Stimulated activated CD8-positive, alpha-beta memory T cell treated with anti-CD3 and anti-CD28 coated beads, Interleukin-15, amount 100 ng/mL, for 24 hours (primary cell): ENCODE results near the gene GADD45GIP1.
A peak's percentile ranks its signal among the peaks of the same experiment; 100 is the strongest.

Source experiments
- DNase-seq: peaks from one replicate; pipeline ENCODE4 v3.0.0-alpha.2; 2020; ENCODE audit warnings: low read depth

The GADD45GIP1 gene

GRCh38 chr19:12956446-12957388, at the start of gene GADD45GIP1:
TSS of gene GADD45GIP1 (minus strand) at chr19:12957223. CDS start at chr19:12957212, 11 bp downstream.
- peak; percentile 60 for DNase-seq

DNA sequence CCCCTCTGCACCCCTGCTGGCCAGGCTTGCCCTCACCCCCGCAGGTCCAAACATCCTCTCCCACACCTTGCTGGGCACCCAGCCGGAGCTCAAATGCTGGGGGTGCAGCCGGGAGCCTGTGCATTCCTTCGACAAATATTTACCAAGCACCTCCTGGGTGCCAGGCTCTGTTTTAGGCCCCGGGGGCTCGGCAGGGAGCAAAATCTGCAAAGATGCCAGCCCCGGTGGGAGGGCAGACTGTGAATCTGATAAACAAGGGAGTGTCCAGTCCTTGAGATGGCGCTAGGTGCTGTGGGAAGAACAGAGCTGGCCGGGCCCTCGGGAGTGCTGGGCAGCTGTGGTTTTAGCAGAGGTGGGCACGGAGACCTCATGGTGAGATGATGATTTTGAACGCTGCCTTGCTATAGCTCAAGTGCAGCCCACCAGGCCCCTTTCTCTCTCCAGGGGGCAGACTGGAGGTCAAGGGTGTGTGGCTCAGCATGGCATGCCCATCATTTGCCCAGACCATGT, 48.9 kb upstream of the GADD45GIP1 start:
- DNase-seq = no peak

DNA sequence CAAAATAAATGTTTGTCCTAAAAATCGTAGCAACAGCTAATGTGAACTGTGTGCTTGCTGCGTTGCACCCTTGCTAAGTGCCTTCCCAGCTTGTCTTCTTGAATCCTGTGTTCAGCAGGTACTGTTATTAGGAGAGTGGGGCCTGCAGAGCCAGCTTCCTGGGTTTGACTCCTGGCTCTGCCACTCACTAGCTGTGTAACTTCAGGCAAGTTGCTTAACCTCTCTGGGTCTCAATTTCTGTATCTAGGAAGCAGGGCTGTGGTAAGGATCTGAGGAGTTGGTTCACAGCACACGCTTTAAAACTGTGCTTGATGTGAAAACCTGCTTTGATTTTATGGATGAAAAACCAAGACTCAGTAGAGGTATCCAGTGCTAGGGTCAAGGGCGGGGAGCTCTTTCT, 48.2 kb upstream of the GADD45GIP1 start:
- no peak for DNase-seq

- DNase-seq = no peak
These were observed 47.2 kb upstream of the GADD45GIP1 start for GRCh38 chr19:13004273-13004672.

GRCh38 chr19:13003081-13003480, 46.1 kb upstream of the GADD45GIP1 start:
- no peak for DNase-seq

- no peak for DNase-seq
These were observed 45.3 kb upstream of the GADD45GIP1 start for GRCh38 chr19:13002166-13002898.

GRCh38 chr19:13001502-13002165, 44.6 kb upstream of the GADD45GIP1 start:
- no peak for DNase-seq

DNA sequence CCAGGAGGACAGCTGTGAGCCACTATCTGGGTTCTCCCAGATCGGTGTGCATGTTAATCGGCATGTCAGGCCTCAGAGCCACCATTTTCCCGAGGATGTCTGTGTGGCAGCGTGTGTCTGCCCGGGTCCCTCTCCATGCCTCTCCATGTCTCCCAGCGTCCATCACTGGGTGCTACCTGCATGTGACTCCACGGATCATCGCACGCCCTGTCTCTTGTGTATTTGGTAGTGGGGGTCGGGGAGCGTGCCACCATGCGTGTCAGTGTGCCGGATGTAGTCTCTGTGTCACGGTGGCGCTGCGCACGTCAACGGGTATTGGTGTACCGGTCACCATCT, 44.1 kb upstream of the GADD45GIP1 start:
- DNase-seq = no peak

DNA sequence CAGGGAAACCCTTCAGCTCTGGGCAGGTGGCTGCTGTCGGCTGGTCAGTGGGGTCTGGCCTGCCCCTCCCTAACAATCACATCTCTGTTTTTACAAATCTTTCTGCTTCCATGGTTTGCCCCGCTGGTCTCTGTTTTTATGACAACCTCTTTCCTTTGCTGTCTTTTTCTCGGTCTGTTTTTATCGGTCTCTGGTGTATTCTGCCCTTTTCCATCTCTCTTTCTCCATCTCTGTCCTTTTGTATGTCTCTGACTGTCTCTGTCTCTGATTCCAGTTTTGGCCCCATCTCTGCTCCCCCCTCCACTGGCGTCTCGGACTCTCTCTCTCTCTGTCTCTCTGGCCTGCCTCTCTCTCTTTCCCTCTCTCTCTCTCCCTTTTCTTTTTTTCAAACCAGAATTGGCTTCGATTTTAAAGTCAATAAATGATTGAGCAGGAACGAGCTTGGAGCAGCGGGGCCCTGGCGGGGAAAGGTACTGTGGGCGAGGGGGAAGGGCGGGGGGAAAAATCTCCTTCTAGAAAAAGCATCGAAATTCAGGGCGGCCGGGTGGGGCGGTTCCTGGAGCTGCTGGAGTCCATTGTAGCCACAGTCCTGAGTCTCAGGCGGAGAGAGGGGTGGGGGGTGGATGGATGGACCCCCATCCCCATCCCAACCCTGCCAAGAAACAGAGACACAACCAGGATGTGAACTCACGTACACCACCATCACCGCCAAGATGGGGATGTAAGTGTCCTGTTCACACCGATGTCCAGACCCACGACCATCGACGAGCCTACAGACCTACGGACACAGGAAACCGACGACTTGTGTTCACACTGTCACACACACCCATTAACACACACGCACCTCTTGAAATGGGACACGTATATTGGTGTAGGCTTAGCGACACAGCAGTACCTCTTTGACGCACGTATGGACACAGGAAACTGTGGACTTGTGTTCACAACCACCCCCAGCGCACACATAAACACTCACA, 41.2 kb upstream of the GADD45GIP1 start:
- no peak for DNase-seq

DNA sequence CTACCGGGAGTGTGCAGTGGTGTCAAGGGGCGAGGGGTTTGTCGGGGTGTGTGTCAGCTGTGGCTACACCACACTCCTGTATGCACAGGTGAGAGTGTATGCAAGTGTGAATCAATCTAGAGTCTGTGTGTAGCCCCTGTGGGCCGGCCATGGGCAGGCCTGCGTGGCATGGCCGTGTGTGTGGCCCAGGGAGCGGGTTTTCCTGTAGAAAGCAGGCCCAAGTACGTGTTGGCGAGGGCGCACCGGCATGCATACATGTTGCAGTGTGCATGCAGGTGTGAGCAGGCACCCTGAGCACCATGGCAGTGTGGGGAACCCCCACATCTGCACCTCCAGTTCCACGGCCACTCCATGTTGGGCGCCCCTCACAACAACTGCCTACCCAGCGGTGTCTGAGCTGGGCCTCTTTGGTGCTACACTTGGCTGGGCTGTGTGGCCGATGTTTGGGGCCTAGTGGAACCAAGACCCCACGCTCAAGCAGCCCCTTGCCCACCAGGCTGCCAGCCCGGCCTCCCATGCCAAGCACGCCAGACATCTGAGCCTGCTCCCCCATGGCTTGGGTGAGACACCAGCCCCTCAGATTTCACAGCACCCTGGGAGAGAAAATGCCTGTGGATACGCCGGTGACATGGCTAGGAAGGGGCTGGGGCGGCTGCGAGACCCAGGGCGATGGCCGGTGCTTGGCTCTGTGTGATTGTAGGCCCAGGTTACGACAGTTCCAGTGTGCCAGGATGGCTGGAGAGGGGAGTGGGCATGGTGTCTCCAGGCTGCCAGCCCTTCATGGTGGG, 40.4 kb upstream of the GADD45GIP1 start:
- no peak for DNase-seq

DNA sequence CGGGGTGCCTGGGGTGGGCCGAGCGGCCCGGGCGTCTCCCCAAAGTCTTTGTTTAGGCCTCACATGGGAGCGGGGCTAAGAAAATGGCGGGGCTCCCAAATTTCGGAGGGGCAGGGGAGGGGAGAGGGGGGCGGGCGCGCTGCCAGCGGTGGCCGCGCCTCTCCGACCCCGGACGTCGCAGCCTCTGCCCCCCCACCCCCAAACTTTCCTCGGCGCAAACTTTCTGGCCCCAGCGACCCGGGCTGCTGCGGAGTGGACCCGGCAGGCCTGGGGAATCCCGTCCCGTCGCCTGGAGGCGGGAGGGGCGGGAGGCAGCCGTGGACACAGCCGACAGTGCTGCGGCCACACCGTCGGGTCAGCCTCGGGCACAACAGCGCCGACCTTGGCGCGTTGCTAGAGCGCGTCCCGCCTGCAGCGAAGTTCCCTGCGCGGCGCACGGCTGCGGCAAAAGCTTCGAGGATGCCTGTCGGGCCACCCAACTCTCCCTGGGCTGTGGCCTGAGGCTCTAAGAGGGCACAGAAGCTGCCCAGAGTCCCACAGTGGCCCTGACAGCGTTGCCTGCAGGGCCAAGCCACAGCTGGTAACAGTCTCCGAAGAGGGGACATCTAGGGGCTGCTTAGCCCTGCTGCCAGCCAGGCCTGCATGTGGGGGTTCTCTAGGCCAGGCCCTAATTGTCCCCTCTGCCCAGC, 39.5 kb upstream of the GADD45GIP1 start:
- no peak for DNase-seq

GRCh38 chr19:12995596-12996405, 38.8 kb upstream of the GADD45GIP1 start:
- DNase-seq = no peak

GRCh38 chr19:12994701-12995595, 37.9 kb upstream of the GADD45GIP1 start, which contains the start of gene NFIX:
TSS of gene NFIX (plus strand) at chr19:12995475. CDS start at chr19:12995838, 363 bp downstream.
- no peak for DNase-seq

GRCh38 chr19:12993562-12993961, 36.5 kb upstream of the GADD45GIP1 start:
- DNase-seq = no peak

DNA sequence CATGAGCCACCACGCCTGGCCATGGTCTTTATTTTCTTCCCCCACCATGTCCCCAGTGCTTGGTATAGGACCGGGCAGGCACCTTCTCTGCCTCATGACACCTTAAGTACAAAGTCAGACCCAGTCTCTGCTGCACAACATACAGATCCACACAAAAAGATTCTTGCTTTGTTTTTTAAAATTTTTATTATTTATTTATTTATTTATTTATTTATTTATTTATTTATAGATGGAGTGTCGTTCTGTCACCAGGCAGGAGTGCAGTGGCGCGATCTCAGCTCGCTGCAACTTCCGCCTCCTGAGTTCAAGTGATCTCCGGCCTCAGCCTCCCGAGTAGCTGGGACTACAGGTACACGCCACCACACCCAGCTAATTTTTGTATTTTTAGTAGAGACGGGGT, 35.7 kb upstream of the GADD45GIP1 start:
- no peak for DNase-seq

DNA sequence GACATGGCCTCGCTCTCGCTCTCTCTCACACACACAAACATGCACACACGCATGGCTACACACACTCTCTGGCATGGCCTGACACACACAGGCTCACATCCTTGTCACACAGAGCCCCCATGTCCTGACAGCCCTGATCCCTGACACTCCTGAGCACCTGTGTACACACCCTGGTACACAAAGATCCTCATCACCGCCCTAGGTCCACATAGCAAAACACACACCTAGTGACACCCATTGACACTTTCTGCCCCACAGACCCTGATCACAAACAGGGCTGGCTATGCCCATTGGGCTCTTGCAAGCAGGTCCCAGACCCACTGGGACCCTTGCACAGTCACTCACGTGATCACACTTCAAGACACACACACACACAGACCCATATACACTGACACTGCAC, 34.3 kb upstream of the GADD45GIP1 start:
- no peak for DNase-seq

GRCh38 chr19:12990853-12991252, 33.8 kb upstream of the GADD45GIP1 start:
- DNase-seq = no peak

DNA sequence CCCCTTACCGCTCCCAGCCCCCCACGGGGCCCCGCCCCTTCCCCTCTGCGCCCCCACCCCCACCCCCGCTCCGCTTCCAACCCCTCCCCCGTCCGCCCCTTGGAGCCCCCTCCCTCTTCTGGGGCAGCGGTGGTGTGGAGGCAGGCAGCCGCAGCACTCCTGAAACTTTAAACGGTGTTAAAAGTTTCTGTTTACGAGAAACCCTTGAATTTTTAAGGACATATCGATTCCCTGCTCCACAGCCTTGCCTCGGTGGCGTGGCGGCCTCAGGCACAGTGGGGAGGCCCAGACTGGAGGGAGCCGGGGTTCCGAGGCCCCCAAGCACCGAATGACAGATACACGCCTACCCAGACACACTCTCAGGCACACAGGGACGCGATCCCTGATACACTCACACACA, 33.4 kb upstream of the GADD45GIP1 start:
- no peak for DNase-seq
